Activated T-helper 1 cell treated with Interleukin-2 at 50 U/mL for 16 hours (primary cell): ENCODE measurements around the gene LAMB1.
"Not testable (repeated sequence)": the region's sequence is repeated elsewhere in the genome, so short reads cannot be mapped to it uniquely, and the experiment has no call there.

Source experiments
- DNase-seq: peaks from one replicate; pipeline ENCODE4 v3.0.0-alpha.2; 2020; ENCODE audit warnings: low read depth

Gene LAMB1

GRCh38 chr7:108002726-108003598, at the start of gene LAMB1:
Gene LAMB1, minus strand, starts transcription at chr7:108003161. Its CDS starts 276 bp downstream, at chr7:108002885.
- no peak for DNase-seq

- no peak for DNase-seq
Measured at GRCh38 chr7:108051454-108051853, 48.5 kb upstream of the LAMB1 start.

GRCh38 chr7:108049962-108050361, 47.0 kb upstream of the LAMB1 start:
- DNase-seq, result no peak

GRCh38 chr7:108048422-108048821, 45.5 kb upstream of the LAMB1 start:
- DNase-seq, result no peak

GRCh38 chr7:108046952-108047506, 44.1 kb upstream of the LAMB1 start:
- DNase-seq, result no peak

GRCh38 chr7:108045669-108046068, 42.7 kb upstream of the LAMB1 start:
- DNase-seq, result no peak

- DNase-seq, result no peak
Measured at GRCh38 chr7:108045154-108045553, 42.2 kb upstream of the LAMB1 start.

GRCh38 chr7:108044345-108044744, 41.4 kb upstream of the LAMB1 start:
- no peak for DNase-seq

- DNase-seq, result no peak
Measured at GRCh38 chr7:108038986-108039385, 36.0 kb upstream of the LAMB1 start.

GRCh38 chr7:108037741-108038140, 34.8 kb upstream of the LAMB1 start:
- DNase-seq, result no peak

GRCh38 chr7:108037140-108037539, 34.2 kb upstream of the LAMB1 start:
- DNase-seq, result no peak

GRCh38 chr7:108034586-108034985, 31.6 kb upstream of the LAMB1 start:
- DNase-seq, result no peak

GRCh38 chr7:108033776-108034497, 31.0 kb upstream of the LAMB1 start:
- DNase-seq, result no peak

- not testable (repeated sequence) for DNase-seq
Measured at GRCh38 chr7:108033309-108033708, 30.3 kb upstream of the LAMB1 start.

- DNase-seq, result no peak
Measured at GRCh38 chr7:108030516-108030915, 27.6 kb upstream of the LAMB1 start.

- DNase-seq, result no peak
Measured at GRCh38 chr7:108029034-108029433, 26.1 kb upstream of the LAMB1 start.

GRCh38 chr7:108028111-108028510, 25.1 kb upstream of the LAMB1 start:
- DNase-seq, result no peak

GRCh38 chr7:108027239-108027638, 24.3 kb upstream of the LAMB1 start:
- DNase-seq, result no peak

GRCh38 chr7:108026647-108027046, 23.7 kb upstream of the LAMB1 start:
- DNase-seq, result no peak

- no peak for DNase-seq
Measured at GRCh38 chr7:108026116-108026515, 23.2 kb upstream of the LAMB1 start.

GRCh38 chr7:108024538-108024937, 21.6 kb upstream of the LAMB1 start:
- DNase-seq, result no peak

GRCh38 chr7:108020585-108020984, 17.6 kb upstream of the LAMB1 start:
- no peak for DNase-seq

- no peak for DNase-seq
Measured at GRCh38 chr7:108018668-108019067, 15.7 kb upstream of the LAMB1 start.
